ENCODE measurements around the gene OMP. TPM values are rescaled to one million over a fixed set of nuclear protein-coding genes. Genes with fewer than 3 reads are reported as not detected.

Gene OMP
- total RNA-seq, 1 donor from 2014 or later, result not detected

- no peak for DNase-seq (ENCODE audit: low spot score)
Measured at GRCh38 chr11:77139201-77139600, 36.6 kb downstream of the OMP start.

GRCh38 chr11:77140231-77140851, 37.7 kb downstream of the OMP start:
- DNase-seq (ENCODE audit: low spot score), result peak; percentile 43

GRCh38 chr11:77141034-77141433, 38.4 kb downstream of the OMP start:
- DNase-seq (ENCODE audit: low spot score), result peak; percentile 13

- DNase-seq (ENCODE audit: low spot score), result no peak
Measured at GRCh38 chr11:77141475-77141874, 38.8 kb downstream of the OMP start.

- DNase-seq (ENCODE audit: low spot score), result no peak
Measured at GRCh38 chr11:77142091-77142975, 39.7 kb downstream of the OMP start.

GRCh38 chr11:77143405-77144020, 40.9 kb downstream of the OMP start:
- DNase-seq (ENCODE audit: low spot score), result no peak

GRCh38 chr11:77144196-77144856, 41.7 kb downstream of the OMP start:
- DNase-seq (ENCODE audit: low spot score), result no peak

- DNase-seq (ENCODE audit: low spot score), result no peak
Measured at GRCh38 chr11:77144857-77145428, 42.3 kb downstream of the OMP start.

- DNase-seq (ENCODE audit: low spot score), result no peak
Measured at GRCh38 chr11:77146261-77147035, 43.8 kb downstream of the OMP start.

- no peak for DNase-seq (ENCODE audit: low spot score)
Measured at GRCh38 chr11:77147036-77147315, 44.3 kb downstream of the OMP start.

- peak; percentile 47 for DNase-seq (ENCODE audit: low spot score)
Measured at GRCh38 chr11:77147668-77148321, 45.2 kb downstream of the OMP start.

- no peak for DNase-seq (ENCODE audit: low spot score)
Measured at GRCh38 chr11:77148963-77149715, 46.5 kb downstream of the OMP start.

GRCh38 chr11:77149716-77150392, 47.2 kb downstream of the OMP start:
- DNase-seq (ENCODE audit: low spot score), result no peak

GRCh38 chr11:77150836-77151235, 48.2 kb downstream of the OMP start:
- no peak for DNase-seq (ENCODE audit: low spot score)

GRCh38 chr11:77151804-77152509, 49.3 kb downstream of the OMP start:
- DNase-seq (ENCODE audit: low spot score), result no peak

- DNase-seq (ENCODE audit: low spot score), result peak; percentile 66
Measured at GRCh38 chr11:77152846-77153245, 50.2 kb downstream of the OMP start.
